Upper lobe of left lung (tissue), 6 donors: Measurements from ENCODE around the gene ESYT2. TPM values are rescaled to one million over a fixed set of nuclear protein-coding genes. Genes with fewer than 3 reads are reported as not detected.

Experiments
- ATAC-seq, 2 donors: fragments of 200-7000 bp; cut with Tn5 transposase; one replicate each; pipeline ENCODE4 v1.9.1; 2022; ENCODE audit warnings: mild to moderate bottlenecking in 2 of 2, moderate library complexity in 2 of 2; ENCODE audit not compliant: low FRiP score in 2 of 2
- DNase-seq, 2 donors: peaks; one replicate each; pipeline ENCODE4 v3.0.0-alpha.2; 2019 to 2020
- H3K27ac ChIP-seq, 4 donors: fragments of 200-600 bp; sonication (generic); one replicate each; pipeline ENCODE4 v1.5.1; 2016 to 2019
- H3K27me3 ChIP-seq, 4 donors: fragments of 200-600 bp; sonication (generic); one replicate each; pipeline ENCODE4 v1.5.1; 2017 to 2019
- H3K36me3 ChIP-seq, 4 donors: fragments of 200-600 bp; sonication (generic); one replicate each; pipeline ENCODE4 v1.5.1; 2016 to 2019
- H3K4me1 ChIP-seq, 4 donors: fragments of 200-600 bp; sonication (generic); one replicate each; pipeline ENCODE4 v1.5.1; 2018 to 2019
- H3K4me3 ChIP-seq, 4 donors: fragments of 200-600 bp; sonication (generic); one replicate each; pipeline ENCODE4 v1.5.1; 2017 to 2019; ENCODE audit warnings: mild to moderate bottlenecking in 2 of 4, moderate library complexity in 1 of 4
- H3K9me3 ChIP-seq, 4 donors: fragments of 200-600 bp; sonication (generic); one replicate each; pipeline ENCODE4 v1.5.1; 2018 to 2019
- EP300 ChIP-seq, 4 donors: sonication (generic); formaldehyde crosslinking; IDR thresholded peaks; one replicate each; pipeline ENCODE4 v1.5.1; 2017; ENCODE audit warnings: antibody characterized with exemption in 4 of 4, control low read depth in 2 of 4
- POLR2A ChIP-seq, 4 donors: fragments of 450-650 bp; IDR thresholded peaks; one replicate each; pipeline ENCODE4 v1.5.1; 2016 to 2017; ENCODE audit warnings: antibody characterized with exemption in 4 of 4, mild to moderate bottlenecking in 2 of 4
- POLR2AphosphoS5 ChIP-seq, 2 donors: sonication (generic); formaldehyde crosslinking; IDR thresholded peaks; one replicate each; pipeline ENCODE4 v1.5.1; 2017; ENCODE audit warnings: antibody characterized with exemption in 2 of 2
- WGBS, 2 donors: methylation state at CpG; one replicate each; pipeline ENCODE4 v1.1.5; 2017 to 2018; 5-methylcytosine and 5-hydroxymethylcytosine counted together
- total RNA-seq, 6 donors: library from RNA; depleted of rRNA in 4 of 6; stranded (reverse); fragments of >200 nt in 4 of 6; gene quantifications; one replicate each; pipeline versions ENCODE4 v1.1.0 to v1.2.1, GENCODE V29; 2016 to 2021
- TF ChIP-seq, protein P1 (sequence below), 6 experiments: fragments of 450-650 bp in 4 of 6; fragments of 200-600 bp in 2 of 6; sonication (generic) in 2 of 6; IDR thresholded peaks; one replicate each; pipeline ENCODE4 v1.5.1; 2016 to 2019; ENCODE audit warnings: antibody characterized with exemption in 6 of 6
- donor health status: DM: no; HTN: no; CAD: no; lungs with moderate emphysema.
- donor health status: DM: no; HTN: yes; CAD: no; lungs with severe emphysema.

Gene ESYT2
- total RNA-seq, 6 donors from 2014 or later = 60.7 to 115 (median 74.7) TPM

DNA sequence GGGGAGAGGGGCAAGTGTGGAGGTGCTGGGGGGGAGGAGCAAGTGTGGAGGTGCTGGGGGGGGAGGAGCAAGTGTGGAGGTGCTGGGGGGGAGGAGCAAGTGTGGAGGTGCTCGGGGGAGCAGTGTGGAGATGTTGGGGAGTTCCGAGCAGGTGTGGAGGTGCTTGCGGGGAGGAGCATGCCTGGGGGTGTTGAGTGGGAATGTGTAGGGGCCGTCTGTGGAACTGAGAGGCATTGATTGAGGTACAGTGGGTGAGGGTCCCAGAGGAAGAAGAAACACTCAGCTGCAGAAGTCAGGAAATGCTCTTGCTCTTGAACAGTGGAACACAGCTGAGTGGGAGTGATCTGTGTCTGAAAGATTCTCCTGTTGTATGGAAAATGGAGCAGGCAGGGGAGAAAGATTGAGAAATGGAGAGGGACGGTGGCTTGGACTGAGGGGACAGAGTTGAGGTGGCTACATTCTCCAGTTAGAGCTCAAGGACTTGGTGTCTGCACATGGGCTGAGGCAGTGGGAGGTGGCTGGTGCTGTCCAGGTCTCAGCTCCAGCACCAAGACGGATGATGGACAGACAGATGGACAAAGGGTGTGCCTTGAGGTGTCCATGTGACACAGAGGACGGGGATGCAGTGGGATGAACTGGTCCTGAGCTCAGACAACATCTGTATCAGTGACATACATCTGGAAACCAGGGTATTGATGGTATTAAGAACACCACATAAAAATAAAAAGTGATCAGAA is 99.5 kb downstream of the ESYT2 start:
- ATAC-seq (no peak), DNase-seq (no peak)
- TF ChIP-seq POLR2A (IDR thresholded peaks at IDR 0.05) (no peak), EP300 (IDR thresholded peaks at IDR 0.05) (no peak), POLR2AphosphoS5 (IDR thresholded peaks at IDR 0.05) (no peak)
- TF ChIP-seq, protein P1, sequence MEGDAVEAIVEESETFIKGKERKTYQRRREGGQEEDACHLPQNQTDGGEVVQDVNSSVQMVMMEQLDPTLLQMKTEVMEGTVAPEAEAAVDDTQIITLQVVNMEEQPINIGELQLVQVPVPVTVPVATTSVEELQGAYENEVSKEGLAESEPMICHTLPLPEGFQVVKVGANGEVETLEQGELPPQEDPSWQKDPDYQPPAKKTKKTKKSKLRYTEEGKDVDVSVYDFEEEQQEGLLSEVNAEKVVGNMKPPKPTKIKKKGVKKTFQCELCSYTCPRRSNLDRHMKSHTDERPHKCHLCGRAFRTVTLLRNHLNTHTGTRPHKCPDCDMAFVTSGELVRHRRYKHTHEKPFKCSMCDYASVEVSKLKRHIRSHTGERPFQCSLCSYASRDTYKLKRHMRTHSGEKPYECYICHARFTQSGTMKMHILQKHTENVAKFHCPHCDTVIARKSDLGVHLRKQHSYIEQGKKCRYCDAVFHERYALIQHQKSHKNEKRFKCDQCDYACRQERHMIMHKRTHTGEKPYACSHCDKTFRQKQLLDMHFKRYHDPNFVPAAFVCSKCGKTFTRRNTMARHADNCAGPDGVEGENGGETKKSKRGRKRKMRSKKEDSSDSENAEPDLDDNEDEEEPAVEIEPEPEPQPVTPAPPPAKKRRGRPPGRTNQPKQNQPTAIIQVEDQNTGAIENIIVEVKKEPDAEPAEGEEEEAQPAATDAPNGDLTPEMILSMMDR (IDR thresholded peaks at IDR 0.05) = no peak
- H3K9me3 ChIP-seq = no peaks in the 10 kb centered on the region
- H3K4me3 ChIP-seq = no peak overlapping the region
- peaks cover 0 to 7% (median 3%) of the 10 kb centered on the region in 4 donors for H3K4me1 ChIP-seq
- 90 to 91% methylated on average over 7 of the region's 7 CpGs for WGBS, 2 donors
- H3K27me3 ChIP-seq = no peaks in the 10 kb centered on the region
- H3K36me3 ChIP-seq = peaks cover 0 to 34% (median 13%) of the 10 kb centered on the region in 4 donors
- peak overlapping the region; percentile 1 to 35 (median 15) for H3K27ac ChIP-seq

DNA sequence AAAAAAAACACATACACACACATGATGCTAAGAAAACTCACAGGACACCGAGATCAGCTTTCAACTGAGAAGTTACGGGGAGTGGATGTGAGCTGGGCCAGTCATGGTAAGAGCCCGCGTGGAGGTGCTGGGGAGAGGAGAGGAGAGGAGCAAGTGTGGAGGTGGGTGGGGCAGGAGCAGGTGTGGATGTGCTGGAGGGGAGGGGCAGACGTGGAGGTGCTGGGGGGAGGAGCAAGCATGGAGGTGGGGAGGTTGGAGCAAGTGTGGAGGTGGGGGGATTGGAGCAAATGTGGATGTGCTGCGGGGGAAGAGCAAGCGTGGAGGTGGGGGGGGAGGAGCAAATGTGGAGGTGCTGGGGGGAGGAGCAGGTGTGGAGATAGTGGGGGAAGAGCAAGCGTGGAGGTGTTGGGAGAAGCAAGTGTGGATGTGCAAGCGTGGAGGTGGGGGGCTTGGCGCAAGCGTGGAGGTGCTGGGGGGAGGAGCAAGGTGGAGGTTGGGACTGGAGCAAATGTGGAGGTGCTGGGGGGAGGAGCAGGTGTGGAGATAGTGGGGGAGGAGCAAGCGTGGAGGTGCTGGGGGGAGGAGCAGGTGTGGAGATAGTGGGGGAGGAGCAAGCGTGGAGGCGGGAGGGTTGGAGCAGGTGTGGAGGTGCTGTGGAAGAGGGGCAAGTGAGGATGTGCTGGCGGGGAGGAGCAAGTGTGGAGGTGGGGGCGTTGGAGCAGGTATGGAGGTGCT is 100.2 kb downstream of the ESYT2 start:
- TF ChIP-seq EP300 (IDR thresholded peaks at IDR 0.05) (no peak), POLR2AphosphoS5 (IDR thresholded peaks at IDR 0.05) (no peak), POLR2A (IDR thresholded peaks at IDR 0.05) (no peak)
- TF ChIP-seq, protein P1 (IDR thresholded peaks at IDR 0.05) = no peak
- no peak overlapping the region for H3K4me3 ChIP-seq
- 88 to 92% methylated on average over 15 to 16 of the region's 16 CpGs for WGBS, 2 donors
- no peak for DNase-seq
- ATAC-seq = no peak
- H3K9me3 ChIP-seq = no peaks in the 10 kb centered on the region
- no peaks in the 10 kb centered on the region for H3K27me3 ChIP-seq
- peaks cover 0 to 7% (median 3%) of the 10 kb centered on the region in 4 donors for H3K4me1 ChIP-seq
- no peak overlapping the region for H3K27ac ChIP-seq
- H3K36me3 ChIP-seq = peaks cover 0 to 27% (median 7%) of the 10 kb centered on the region in 4 donors

GRCh38 chr7:158727690-158728089 is 101.6 kb downstream of the ESYT2 start:
- TF ChIP-seq POLR2A (IDR thresholded peaks at IDR 0.05) (no peak), EP300 (IDR thresholded peaks at IDR 0.05) (no peak), POLR2AphosphoS5 (IDR thresholded peaks at IDR 0.05) (no peak)
- TF ChIP-seq, protein P1 (IDR thresholded peaks at IDR 0.05) = no peak
- no peak for DNase-seq
- Histone ChIP-seq H3K9me3 (no peaks in the 10 kb centered on the region), H3K4me1 (peaks cover 0 to 7% (median 3%) of the 10 kb centered on the region in 4 donors), H3K27ac (no peak overlapping the region), H3K36me3 (peaks cover 0 to 13% (median 3%) of the 10 kb centered on the region in 4 donors), H3K4me3 (no peak overlapping the region), H3K27me3 (no peaks in the 10 kb centered on the region)
- WGBS, 2 donors = 96 to 99% methylated on average over 5 of the region's 5 CpGs
- no peak for ATAC-seq

- ATAC-seq (no peak), DNase-seq (no peak)
- Histone ChIP-seq H3K9me3 (no peaks in the 10 kb centered on the region), H3K4me1 (peaks cover 0 to 7% (median 3%) of the 10 kb centered on the region in 4 donors), H3K4me3 (no peak overlapping the region), H3K27ac (no peak overlapping the region), H3K36me3 (peaks cover 0 to 3% (median 0%) of the 10 kb centered on the region in 4 donors), H3K27me3 (no peaks in the 10 kb centered on the region)
- TF ChIP-seq, protein P1 (IDR thresholded peaks at IDR 0.05) = no peak
- TF ChIP-seq EP300 (IDR thresholded peaks at IDR 0.05) = no peak
- no peak for TF ChIP-seq POLR2A (IDR thresholded peaks at IDR 0.05)
- TF ChIP-seq POLR2AphosphoS5 (IDR thresholded peaks at IDR 0.05) = no peak
- WGBS, 2 donors = 77 to 92% methylated on average over 4 of the region's 4 CpGs
Measured at GRCh38 chr7:158726277-158726807, 103.0 kb downstream of the ESYT2 start.
